K562 (cell line): ENCODE measurements around the gene MYOM1. TPM values are rescaled to one million over a fixed set of nuclear protein-coding genes. Genes with fewer than 3 reads are reported as not detected.

Experiments
- ATAC-seq: fragments of 200-7000 bp; cut with Tn5 transposase; 3 replicates; pipeline ENCODE4 v1.9.1; 2020; ENCODE audit warnings: moderate library complexity
- BruUV-seq: library from RNA; stranded (reverse); fragments of 400-500 nt; replicated peaks from 2 replicates; lab custom pipeline; 2021; lab: Mats Ljungman, UMichigan
- CTCF ChIA-PET: fragments of 300-600 bp; formaldehyde crosslinking; extraction: SDS; loops from one replicate; lab custom pipeline; 2021; ENCODE audit warnings: low intra/inter-chr PET ratio; lab: Yijun Ruan, JAX
- POLR2A ChIA-PET: fragments of 300-600, 350-650 bp; sonication (Branson Sonifier 250); formaldehyde crosslinking; extraction: SDS; loops from one replicate; lab custom pipeline; 2021; ENCODE audit warnings: antibody characterized with exemption, inconsistent platforms; lab: Yijun Ruan, JAX
- DNase-seq, 4 experiments: peaks; one replicate each; pipeline versions ENCODE4 v3.0.0 to v3.0.0-alpha.2; 2011 to 2018; ENCODE audit warnings: low spot score in 3 of 4, mixed read lengths in 3 of 4; ENCODE audit errors: extremely low read depth in 1 of 4
- FAIRE-seq: peaks from 2 replicates; lab custom pipeline; 2011; peaks lifted over from hg19 to GRCh38; lab: Jason Lieb, UNC
- H2AFZ ChIP-seq: 2 replicates; pipeline ENCODE4 v1.6.0; 2011; ENCODE audit warnings: low read depth, low read length, control low read depth, inconsistent platforms
- H3K27ac ChIP-seq: fragments of 200-600 bp; 3 replicates; pipeline ENCODE4 v1.8.0; 2011; ENCODE audit warnings: low read depth, mild to moderate bottlenecking, control low read depth, inconsistent platforms, low read length, moderate library complexity, mixed read lengths; ENCODE audit errors: extremely low read depth
- H3K27me3 ChIP-seq, 2 experiments: fragments of 300-600 bp in 1 of 2; 2 replicates in 1 of 2; 3 replicates in 1 of 2; pipeline versions ENCODE4 v1.6.0 to v1.8.0; 2011; ENCODE audit warnings: inconsistent platforms in 2 of 2, low read length in 2 of 2, mild to moderate bottlenecking in 1 of 2, mixed read lengths in 1 of 2, moderate library complexity in 1 of 2; ENCODE audit not compliant: control insufficient read depth in 2 of 2, insufficient read depth in 2 of 2
- H3K36me3 ChIP-seq: fragments of 300-600 bp; 3 replicates; pipeline ENCODE4 v1.8.0; 2011; ENCODE audit warnings: mild to moderate bottlenecking, low read length, inconsistent platforms; ENCODE audit not compliant: control insufficient read depth, insufficient read depth
- H3K4me1 ChIP-seq, 2 experiments: fragments of 200-600 bp in 1 of 2; replicated peaks in 1 of 2; 2 replicates in 1 of 2; 3 replicates in 1 of 2; pipeline versions ENCODE4 v1.5.1 to v1.8.0; 2011; ENCODE audit warnings: inconsistent platforms in 2 of 2, low read length in 2 of 2, mild to moderate bottlenecking in 1 of 2, mixed read lengths in 1 of 2, moderate library complexity in 1 of 2; ENCODE audit not compliant: control insufficient read depth in 2 of 2, insufficient read depth in 2 of 2
- H3K4me2 ChIP-seq: 2 replicates; pipeline ENCODE4 v1.6.1; 2011; ENCODE audit warnings: low read length, control low read depth, inconsistent platforms, mixed read lengths; ENCODE audit not compliant: insufficient read depth
- H3K4me3 ChIP-seq: fragments of 200-600 bp; sonication (generic), shearing (Covaris generic); 2 replicates; pipeline ENCODE4 v1.5.1; 2016; ENCODE audit warnings: control low read depth, inconsistent platforms
- H3K79me2 ChIP-seq: fragments of 200-600 bp; 3 replicates; pipeline ENCODE4 v1.8.0; 2011; ENCODE audit warnings: low read length, inconsistent platforms; ENCODE audit not compliant: control insufficient read depth, insufficient read depth
- H3K9ac ChIP-seq, 2 experiments: 2 replicates each; pipeline versions ENCODE4 v1.6.0 to v1.6.1; 2011; ENCODE audit warnings: low read depth in 2 of 2, low read length in 2 of 2, control low read depth in 1 of 2, inconsistent platforms in 1 of 2, mild to moderate bottlenecking in 1 of 2, mixed read lengths in 1 of 2; ENCODE audit not compliant: insufficient read depth in 1 of 2
- H3K9me1 ChIP-seq: one replicate; pipeline ENCODE4 v1.6.0; 2011; ENCODE audit warnings: inconsistent platforms, mild to moderate bottlenecking, low read length, moderate library complexity; ENCODE audit not compliant: control insufficient read depth, insufficient read depth
- H3K9me3 ChIP-seq: replicated peaks from 2 replicates; pipeline ENCODE4 v1.5.1; 2011; ENCODE audit warnings: low read depth, low read length, inconsistent platforms; ENCODE audit not compliant: control insufficient read depth, insufficient read depth
- H4K20me1 ChIP-seq: replicated peaks from 2 replicates; pipeline ENCODE4 v1.6.1; 2011; ENCODE audit warnings: low read length, inconsistent platforms, mixed read lengths; ENCODE audit not compliant: control insufficient read depth, insufficient read depth
- CEBPB ChIP-seq: fragments of 450-650 bp; IDR thresholded peaks from 2 replicates; pipeline ENCODE4 v1.6.1; 2016; ENCODE audit warnings: missing genetic modification characterization, missing compliant biosample characterization
- CXXC5 ChIP-seq: fragments of 250-450 bp; sonication (Bioruptor Pico); IDR thresholded peaks from 2 replicates; pipeline ENCODE4 v1.8.0; 2022; ENCODE audit warnings: inconsistent platforms, mild to moderate bottlenecking, moderate library complexity
- DPF2 ChIP-seq: fragments of 450-650 bp; IDR thresholded peaks from 2 replicates; pipeline ENCODE4 v1.6.1; 2016
- GABPB2 ChIP-seq: fragments of 250-450 bp; sonication (Bioruptor Pico); conservative IDR thresholded peaks from 2 replicates; pipeline ENCODE4 v1.5.1; 2021; ENCODE audit warnings: mild to moderate bottlenecking
- JUN ChIP-seq, 2 experiments: sonication (generic) in 1 of 2; formaldehyde crosslinking in 1 of 2; IDR thresholded peaks; 2 replicates each; pipeline versions ENCODE4 v1.6.1 to v1.8.0; 2012 to 2022; ENCODE audit warnings: borderline replicate concordance in 2 of 2, mild to moderate bottlenecking in 2 of 2, improper control_type of control experiment in 1 of 2, low read depth in 1 of 2, low read length in 1 of 2, missing genetic modification reagents in 1 of 2
- THAP7 ChIP-seq: fragments of 250-450 bp; sonication (Bioruptor Pico); IDR thresholded peaks from 2 replicates; pipeline ENCODE4 v1.5.0; 2021
- ZBTB40 ChIP-seq, 2 experiments: fragments of 450-650 bp in 1 of 2; sonication (generic) in 1 of 2; formaldehyde crosslinking in 1 of 2; IDR thresholded peaks; 2 replicates each; pipeline versions ENCODE4 v1.7.1 to v1.9.0; 2016 to 2022; ENCODE audit warnings: inconsistent platforms in 1 of 2, mild to moderate bottlenecking in 1 of 2, missing genetic modification reagents in 1 of 2
- WGBS: fragments of 100-300 bp; shearing (Covaris generic); methylation state at CpG from one replicate; pipeline ENCODE4 v1.1.6; 2016; ENCODE audit warnings: low coverage, mixed read lengths; ENCODE audit not compliant: insufficient coverage; ENCODE audit errors: missing lambda C conversion rate; 5-methylcytosine and 5-hydroxymethylcytosine counted together
- in situ Hi-C: fragments of 300-500 bp; cut with MboI; formaldehyde crosslinking; loops from 4 replicates; pipeline ENCODE4 v1.15.0; 2018; ENCODE audit warnings: inconsistent platforms, mixed read lengths
- intact Hi-C: fragments of 100-400 bp; cut with micrococcal nuclease; formaldehyde crosslinking; loops from 2 replicates; pipeline ENCODE4 v1.14.2; 2022
- polyA plus RNA-seq, 8 experiments: library from polyadenylated mRNA; depleted of rRNA in 4 of 8; stranded (reverse) in 5 of 8; unstranded in 3 of 8; fragments of >200 nt; fragmentation: Nextera tagmentation in 2 of 8; fragmentation: Illumina TruSeq in 1 of 8; extraction: Ambion mirVana in 2 of 8; extraction: Trizol in 1 of 8; gene quantifications; 2 replicates each; pipeline versions ENCODE4 v1.2.1 to v1.2.3, GENCODE V29; 2011 to 2014; ENCODE audit warnings: inconsistent platforms in 1 of 8, missing spikeins in 1 of 8
- total RNA-seq, 7 experiments: library from RNA; depleted of rRNA in 6 of 7; stranded (reverse); fragments of >200 nt in 6 of 7; fragmentation: Illumina TruSeq in 2 of 7; extraction: Trizol in 2 of 7; gene quantifications; 2 replicates each; pipeline versions ENCODE4 v1.2.1 to v1.2.3, GENCODE V29; 2011 to 2021; ENCODE audit warnings: low replicate concordance in 1 of 7

MYOM1 gene
- total and polyA plus RNA-seq, 9 of the 15 experiments (the other 6 are each of a cell fraction or from before 2014, with no cell fraction given), result 0.01 to 0.62 (median 0.25) TPM

- Histone ChIP-seq H2AFZ (no peak overlapping the region; the same call in 1 of the 2 replicates), H3K9ac (no peak overlapping the region), H3K4me3 (no peak overlapping the region), H3K4me2 (peak overlapping the region; percentile 26; the same call in 1 of the 2 replicates), H3K27me3 (no peaks in the 10 kb centered on the region; a peak in 1 of 5 replicates), H3K9me1 (no peaks in the 10 kb centered on the region), H4K20me1 (no peaks in the 10 kb centered on the region), H3K27ac (no peak overlapping the region), H3K9me3 (no peaks in the 10 kb centered on the region), H3K36me3 (no peaks in the 10 kb centered on the region), H3K79me2 (no peaks in the 10 kb centered on the region), H3K4me1 (peaks cover 4 to 10% of the 10 kb centered on the region in 2 experiments; a peak in 3 of 5 replicates)
- ChIA-PET POLR2A (interaction anchor here (0.5 to 1.2 kb wide), 5 partner anchors 8 to 126 kb away, joined by 3 read pairs; no protein-coding TSS in a partner anchor), CTCF (no interaction called here)
- intact Hi-C loops (loop anchor here (2.0 kb wide), 1 partner anchor 127 kb away; the partner anchor contains the start of gene MYL12A), in situ Hi-C loops (no loop called here)
- peak; percentile 43; the same call in 1 of the 3 replicates for ATAC-seq
- 47% methylated on average over 12 of the region's 12 CpGs for WGBS
- no peak for FAIRE-seq
- no TSS peak for BruUV-seq
- DNase-seq, result peak in 1 of 4 experiments; percentile 31
- TF ChIP-seq GABPB2 (no peak), THAP7 (CRISPR knock-in tag) (no peak), CEBPB (tag) (peak; percentile 30; the same call in 1 of the 2 replicates), CXXC5 (CRISPR knock-in tag) (no peak), DPF2 (0 out of 2 replicates have a peak, but pooled peaks have one; percentile 32), JUN (IDR thresholded peaks at IDR 0.05; ENCODE audit: borderline replicate concordance, low read depth, low read length) (peak; percentile 38; the same call in 1 of the 2 replicates), JUN (CRISPR knock-in tag; IDR thresholded peaks at IDR 0.05; ENCODE audit: borderline replicate concordance) (no peak), ZBTB40 (IDR thresholded peaks at IDR 0.05) (peak; percentile 81), ZBTB40 (CRISPR knock-in tag; IDR thresholded peaks at IDR 0.05) (0 out of 2 replicates have a peak, but pooled peaks have one; percentile 29)
These were observed 100.1 kb downstream of the MYOM1 start for GRCh38 chr18:3119401-3120341.
